Measurements from ENCODE around the gene E2F6. TPM values are rescaled to one million over a fixed set of nuclear protein-coding genes. Genes with fewer than 3 reads are reported as not detected.

The E2F6 gene
- total and polyA plus RNA-seq, 2 of the 13 experiments (the other 11 are each of a cell fraction or from before 2014, with no cell fraction given) = 27.3 to 36.0 TPM

DNA sequence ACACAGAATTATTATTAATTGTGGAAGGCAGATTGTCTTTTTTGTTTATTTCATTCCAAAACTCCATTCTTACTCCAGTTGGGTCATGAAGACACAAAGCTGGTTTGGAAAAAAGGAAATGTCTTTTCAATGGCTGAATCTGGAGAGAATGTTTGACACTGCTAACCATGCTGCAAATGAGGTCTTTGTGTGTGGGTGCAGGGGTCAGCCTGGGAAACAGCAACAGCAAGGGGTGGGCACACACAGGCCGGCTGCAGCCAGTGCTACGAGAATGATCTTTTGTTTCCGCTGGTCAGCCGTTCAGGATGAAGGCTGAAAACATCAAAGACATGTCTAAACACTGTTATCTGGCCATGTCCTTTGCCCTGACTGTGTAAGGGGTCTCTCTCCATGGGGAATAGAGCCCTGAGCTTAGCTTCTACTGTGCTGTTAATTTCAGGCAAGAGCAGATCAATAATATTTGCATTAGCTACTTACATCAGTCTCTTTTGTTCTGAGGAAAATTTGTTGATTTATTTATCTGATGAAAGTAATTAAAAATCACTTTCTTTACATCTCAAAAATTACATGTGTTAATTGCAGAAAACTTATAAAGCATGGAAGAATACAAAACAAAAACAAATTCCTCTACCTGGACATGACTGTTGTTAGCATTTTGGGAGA, 33.3 kb upstream of the E2F6 start (continued):
- TF ChIP-seq AGO2 (optimal IDR thresholded peaks at IDR 0.05; ENCODE audit: low read depth, low read length) (no peak), ZNF790 (CRISPR knock-in tag; IDR thresholded peaks at IDR 0.05; ENCODE audit: borderline replicate concordance) (peak; percentile 92; the same call in 1 of the 2 replicates), ZBTB7B (CRISPR knock-in tag; IDR thresholded peaks at IDR 0.05) (peak; percentile 100), CBX1 (IDR thresholded peaks at IDR 0.05; ENCODE audit: low read depth) (peak; percentile 87), ZBTB39 (CRISPR knock-in tag; IDR thresholded peaks at IDR 0.05) (peak; percentile 85; the same call in 1 of the 2 replicates), USF2 (IDR thresholded peaks at IDR 0.05; ENCODE audit: low read depth, low read length) (no peak), USF2 (CRISPR knock-in tag; IDR thresholded peaks at IDR 0.05; ENCODE audit: borderline replicate concordance) (no peak), ZNF546 (CRISPR knock-in tag; conservative IDR thresholded peaks at IDR 0.05) (no peak), ZNF317 (CRISPR knock-in tag; IDR thresholded peaks at IDR 0.05) (peak; percentile 86), ZFP82 (CRISPR knock-in tag; IDR thresholded peaks at IDR 0.05; ENCODE audit: borderline replicate concordance) (peak; percentile 66; the same call in 1 of the 2 replicates), KDM3A (CRISPR knock-in tag; IDR thresholded peaks at IDR 0.05; ENCODE audit: low read depth) (peak; percentile 90; the same call in 1 of the 2 replicates), NFKB2 (CRISPR knock-in tag; IDR thresholded peaks at IDR 0.05; ENCODE audit: borderline replicate concordance) (peak; percentile 74; the same call in 1 of the 2 replicates), CERS6 (CRISPR knock-in tag; IDR thresholded peaks at IDR 0.05) (no peak), MIER3 (CRISPR knock-in tag; IDR thresholded peaks at IDR 0.05; ENCODE audit: borderline replicate concordance) (peak; percentile 98), ZNF431 (CRISPR knock-in tag; IDR thresholded peaks at IDR 0.05; ENCODE audit: borderline replicate concordance, low read depth) (peak; percentile 97), KLF16 (CRISPR knock-in tag; IDR thresholded peaks at IDR 0.05) (peak in 1 of 2 experiments; percentile 96; a peak in 2 of 4 replicates), FOXO4 (CRISPR knock-in tag; conservative IDR thresholded peaks at IDR 0.05) (no peak), TRIM24 (CRISPR knock-in tag; IDR thresholded peaks at IDR 0.05) (no peak), ZNF879 (CRISPR knock-in tag; IDR thresholded peaks at IDR 0.05) (peak; percentile 76; the same call in 1 of the 2 replicates), SATB2 (CRISPR knock-in tag; IDR thresholded peaks at IDR 0.05) (peak; percentile 35; the same call in 1 of the 2 replicates), NFYB (CRISPR knock-in tag; IDR thresholded peaks at IDR 0.05) (peak; percentile 58), ZNF547 (CRISPR knock-in tag; IDR thresholded peaks at IDR 0.05) (peak; percentile 38), SIN3A (IDR thresholded peaks at IDR 0.05; ENCODE audit: borderline replicate concordance, low read depth, low read length) (peak; percentile 96), PAF1 (CRISPR knock-in tag; IDR thresholded peaks at IDR 0.05) (no peak; the same call in 1 of the 2 replicates), GATAD2A (CRISPR knock-in tag; IDR thresholded peaks at IDR 0.05) (peak; percentile 99)

Measured in HepG2 (cell line).